NCI-H446 (cell line): Measurements from ENCODE around the gene LYZL4.

Experiments used
- DNase-seq, 2 experiments: peaks; one replicate each; lab custom pipeline; 2025; lab: John Stamatoyannopoulos, UW

The LYZL4 gene

DNA sequence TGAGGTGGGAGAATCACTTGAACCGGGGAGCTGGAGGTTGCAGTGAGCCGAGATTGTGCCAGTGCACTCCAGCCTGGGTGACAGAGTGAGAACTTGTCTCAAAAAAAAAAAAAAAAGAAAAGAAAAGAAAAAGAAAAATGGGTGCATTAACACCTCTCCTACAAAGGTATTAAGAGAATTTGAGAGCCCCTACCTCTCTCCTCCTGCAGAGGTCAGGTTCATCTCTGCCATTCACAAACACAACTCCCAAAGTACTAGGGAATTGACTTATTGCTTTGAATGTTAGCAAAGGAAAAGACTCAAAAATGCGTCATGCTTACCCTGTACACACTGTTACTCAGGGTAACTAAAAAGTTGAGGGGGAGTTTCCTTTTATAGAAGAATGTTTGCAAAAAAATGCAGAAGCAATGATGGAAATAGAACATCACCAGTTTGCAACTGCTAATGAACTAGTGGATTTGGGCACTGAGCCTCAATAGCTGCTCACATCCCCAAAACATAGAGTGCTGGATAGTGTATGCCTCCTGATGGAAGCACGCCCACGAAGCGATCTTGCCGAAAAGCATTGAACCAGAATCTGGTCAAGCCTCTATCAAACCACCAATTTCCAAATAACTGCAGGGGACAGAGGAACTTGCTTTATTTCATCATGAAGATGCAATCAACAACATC lies 15.5 kb upstream of the LYZL4 start:
- DNase-seq: no peak

DNA sequence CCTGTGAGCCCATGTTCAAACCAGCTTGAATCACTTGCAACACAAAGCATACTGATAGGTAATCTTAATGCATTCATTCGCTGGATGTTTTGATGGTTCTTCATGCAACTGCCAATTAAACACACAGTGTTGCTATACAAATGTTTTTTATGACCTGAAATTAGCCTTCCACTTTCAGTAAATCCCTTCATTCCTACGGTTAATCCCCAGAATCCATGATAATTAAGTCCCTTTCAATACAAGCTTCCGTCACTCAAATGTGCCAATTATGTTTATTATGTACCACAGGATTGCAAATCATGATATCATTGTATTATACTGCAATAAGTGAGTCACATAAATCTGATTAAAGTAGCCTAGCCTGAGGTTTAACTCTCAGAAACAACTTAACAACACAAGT lies 14.5 kb upstream of the LYZL4 start:
- DNase-seq: no peak

- DNase-seq: no peak
Measured at GRCh38 chr3:42421818-42422796, 11.7 kb upstream of the LYZL4 start.

GRCh38 chr3:42419563-42419962 lies 9.2 kb upstream of the LYZL4 start:
- DNase-seq: no peak

DNA sequence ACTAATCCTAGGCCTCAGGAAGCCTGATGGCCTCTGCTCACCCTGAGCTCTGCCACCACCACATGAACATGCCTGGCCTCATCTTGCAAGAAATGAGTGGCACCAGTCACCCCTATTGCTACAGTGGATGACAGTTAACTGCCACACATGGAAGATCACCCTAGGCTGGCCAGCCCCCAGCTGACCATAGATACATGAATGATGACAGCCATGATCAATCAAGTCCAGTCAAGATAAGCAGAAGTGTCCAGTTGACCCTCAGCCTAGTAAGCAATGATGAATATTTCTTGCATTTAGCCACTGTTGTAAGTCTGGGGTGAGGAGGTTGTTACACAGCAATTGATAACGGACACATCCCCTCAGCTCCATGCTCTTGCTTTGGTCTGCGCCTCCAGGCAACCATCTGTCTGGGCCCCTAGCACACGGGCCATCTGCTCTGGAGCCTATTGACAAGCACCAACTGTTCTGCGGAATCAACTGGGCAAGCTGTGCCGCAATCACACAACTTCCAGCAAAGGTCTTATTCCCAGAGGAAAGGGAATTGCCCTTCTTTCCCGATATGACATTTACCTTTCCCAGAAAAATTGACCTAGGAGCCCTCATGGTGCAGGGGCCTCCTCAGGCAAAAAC lies 2.2 kb upstream of the LYZL4 start:
- DNase-seq: no peak

GRCh38 chr3:42411429-42411828 lies 1.0 kb upstream of the LYZL4 start:
- no peak for DNase-seq

DNA sequence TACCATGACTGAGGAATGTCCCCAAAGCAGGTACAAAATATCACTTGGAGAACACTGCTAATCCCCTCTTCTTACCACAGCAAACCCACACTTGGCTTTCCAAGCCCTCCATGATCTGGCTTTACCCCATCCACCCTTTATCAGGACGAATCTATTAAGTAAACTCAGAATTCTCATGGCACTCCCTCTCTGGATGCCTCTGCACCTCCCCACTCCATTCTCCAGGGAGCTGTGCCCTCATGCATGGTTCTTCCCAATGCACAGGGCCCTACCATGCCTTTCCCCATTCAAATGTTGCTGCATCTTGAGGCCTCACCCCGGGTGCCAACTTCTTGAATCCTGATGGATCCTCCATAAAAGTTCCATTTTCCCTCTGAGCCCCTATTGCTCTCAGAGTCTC lies 2.3 kb downstream of the LYZL4 start:
- no peak for DNase-seq

GRCh38 chr3:42406727-42407450 lies 3.5 kb downstream of the LYZL4 start:
- no peak for DNase-seq

- DNase-seq: no peak
Measured at GRCh38 chr3:42405857-42406256, 4.6 kb downstream of the LYZL4 start.

DNA sequence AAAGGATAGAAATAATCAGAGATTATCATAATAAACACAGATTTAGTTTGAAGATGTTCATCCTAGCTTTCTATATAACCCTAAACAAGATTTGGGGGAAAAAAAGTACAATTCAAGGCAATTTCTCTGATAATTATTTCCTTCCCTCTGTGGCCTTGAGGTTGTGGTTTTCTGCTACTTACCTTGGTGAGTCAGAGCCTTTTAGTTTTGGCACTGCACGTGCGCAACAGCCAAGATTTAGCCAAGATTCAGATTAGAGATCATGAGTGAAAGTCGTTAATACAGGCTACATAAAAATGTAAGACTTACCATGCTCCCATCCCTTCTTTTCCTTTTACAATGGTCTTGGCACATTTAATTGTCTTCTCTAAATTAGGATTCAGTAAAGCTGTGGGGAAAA lies 6.7 kb downstream of the LYZL4 start:
- no peak for DNase-seq

DNA sequence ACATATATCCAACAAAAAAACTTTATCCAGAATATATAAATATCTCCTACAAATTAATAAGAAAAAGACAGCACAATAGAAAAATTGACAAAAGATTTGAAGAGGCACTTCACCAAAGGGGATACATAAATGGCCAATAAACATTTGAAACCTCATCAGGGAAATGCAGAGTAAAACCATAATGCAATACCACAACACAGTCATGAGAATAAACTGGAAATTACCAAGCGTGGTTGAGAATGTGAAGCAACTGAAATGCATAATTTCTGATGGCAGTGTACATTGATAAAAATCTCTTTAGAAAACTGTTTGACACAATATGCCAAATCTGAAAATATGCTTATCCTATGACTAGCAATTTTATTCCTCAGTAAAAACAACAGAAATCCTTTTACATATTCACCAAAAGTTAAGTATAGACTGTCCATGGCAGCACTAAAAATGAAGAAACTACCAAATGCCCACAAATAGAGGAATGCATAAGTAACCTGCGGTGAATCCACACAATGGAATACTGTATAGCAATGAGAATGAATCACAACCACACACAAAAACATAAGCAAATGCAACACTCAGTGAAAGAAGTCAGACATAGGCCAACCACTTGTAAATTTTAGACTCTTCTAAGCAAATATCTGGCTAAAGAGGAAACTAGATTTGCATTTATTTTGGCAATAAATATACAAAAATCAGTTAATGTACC lies 7.9 kb downstream of the LYZL4 start:
- DNase-seq: no peak

GRCh38 chr3:42398080-42398479 lies 12.3 kb downstream of the LYZL4 start:
- no peak for DNase-seq

- DNase-seq: no peak
Measured at GRCh38 chr3:42397644-42398043, 12.8 kb downstream of the LYZL4 start.

DNA sequence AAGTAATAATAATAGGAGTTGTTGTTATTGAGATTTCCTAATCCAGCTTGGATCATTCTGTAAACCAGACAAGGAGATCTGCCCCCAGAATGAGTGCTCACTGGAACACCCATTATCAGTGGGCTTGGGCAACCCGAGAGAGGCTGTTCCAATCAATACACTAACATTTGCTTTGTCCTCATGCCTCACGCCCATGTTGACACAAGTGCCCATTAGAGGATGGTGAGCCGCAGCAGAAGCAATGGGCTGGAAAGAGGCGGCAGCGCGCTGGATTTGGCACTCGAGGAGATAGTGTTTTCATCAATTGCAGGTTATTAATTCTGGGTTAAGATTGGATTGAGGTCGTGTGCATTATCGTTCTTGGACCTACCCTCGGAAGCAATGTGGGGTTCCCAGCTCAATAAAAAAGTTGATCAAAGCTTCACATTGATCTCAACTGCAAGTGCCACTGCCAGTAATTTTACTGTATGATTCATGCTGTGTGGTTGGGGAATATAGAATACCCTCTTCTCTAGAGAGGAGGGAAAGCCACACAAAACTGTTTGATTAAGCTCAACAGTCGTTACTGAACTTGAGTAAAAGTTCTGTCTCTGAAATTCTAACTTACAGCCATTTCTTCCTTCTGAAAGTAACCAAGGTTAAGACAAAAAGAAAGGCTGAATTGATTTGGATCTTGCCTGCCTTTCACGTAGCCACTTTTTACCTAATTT lies 15.7 kb downstream of the LYZL4 start:
- DNase-seq: no peak

DNA sequence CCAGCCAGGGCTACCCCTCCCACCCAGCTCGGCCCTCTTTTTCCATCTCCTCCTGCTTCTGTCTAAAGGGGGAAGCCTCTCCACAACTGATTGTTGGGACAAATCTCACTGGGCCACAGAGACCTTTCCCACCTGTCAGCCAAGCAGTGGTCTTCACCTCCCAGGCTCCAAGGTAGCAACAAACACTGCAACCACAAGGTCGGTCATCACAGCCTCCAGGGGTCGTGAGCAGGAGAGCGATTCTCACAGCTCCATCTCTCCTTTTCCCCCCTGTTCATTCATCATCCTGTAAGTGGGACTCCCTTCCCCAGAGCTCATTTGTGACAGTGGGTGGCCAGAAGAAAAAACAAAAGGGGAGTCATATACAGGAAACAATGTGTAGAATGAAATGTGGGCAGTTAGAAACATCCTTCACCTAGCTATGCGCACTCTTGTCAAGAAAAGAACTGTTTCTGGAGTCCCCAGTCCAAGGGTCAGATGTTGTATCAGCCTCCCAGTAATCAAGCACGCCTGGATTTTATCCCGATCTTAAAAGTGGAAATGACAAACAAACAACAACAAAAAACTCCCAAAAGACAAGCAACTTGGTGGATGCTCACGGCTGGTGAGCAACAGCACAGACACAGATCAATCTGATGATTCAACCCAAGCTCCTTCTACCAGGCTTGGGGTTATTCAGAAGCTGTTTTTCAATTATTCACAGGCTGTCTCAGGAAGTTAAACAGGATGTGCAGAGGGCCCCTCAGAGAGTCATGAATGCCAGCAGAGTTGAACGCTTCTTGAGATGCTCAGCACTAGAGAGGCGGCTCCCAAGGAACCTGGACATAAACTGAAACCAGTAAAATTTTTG lies 22.4 kb downstream of the LYZL4 start:
- no peak for DNase-seq

- no peak for DNase-seq
Measured at GRCh38 chr3:42381551-42382082, 28.8 kb downstream of the LYZL4 start.

GRCh38 chr3:42377681-42378080 lies 32.7 kb downstream of the LYZL4 start:
- DNase-seq: no peak

DNA sequence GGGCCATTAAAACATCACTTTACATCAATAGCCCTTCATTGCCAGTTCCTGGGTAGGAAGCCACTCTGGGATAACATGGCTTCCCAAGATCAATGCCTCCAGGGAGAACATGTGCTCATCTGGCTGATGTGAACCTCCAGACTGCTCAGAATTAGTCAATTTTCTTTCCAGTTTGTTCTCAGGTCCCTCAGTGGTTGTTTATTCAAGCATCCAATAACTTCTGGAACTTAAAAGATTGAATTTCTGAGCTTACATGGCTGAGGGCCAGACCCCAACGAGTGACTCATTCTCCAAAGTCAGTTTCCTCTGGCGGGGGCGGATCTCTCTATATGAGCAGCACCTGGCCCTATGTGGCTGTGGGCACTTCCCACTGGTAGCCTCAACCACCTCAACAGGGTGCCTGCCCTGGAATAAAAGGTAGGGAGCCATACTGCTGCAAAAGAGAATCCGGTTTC lies 34.0 kb downstream of the LYZL4 start:
- DNase-seq: no peak

DNA sequence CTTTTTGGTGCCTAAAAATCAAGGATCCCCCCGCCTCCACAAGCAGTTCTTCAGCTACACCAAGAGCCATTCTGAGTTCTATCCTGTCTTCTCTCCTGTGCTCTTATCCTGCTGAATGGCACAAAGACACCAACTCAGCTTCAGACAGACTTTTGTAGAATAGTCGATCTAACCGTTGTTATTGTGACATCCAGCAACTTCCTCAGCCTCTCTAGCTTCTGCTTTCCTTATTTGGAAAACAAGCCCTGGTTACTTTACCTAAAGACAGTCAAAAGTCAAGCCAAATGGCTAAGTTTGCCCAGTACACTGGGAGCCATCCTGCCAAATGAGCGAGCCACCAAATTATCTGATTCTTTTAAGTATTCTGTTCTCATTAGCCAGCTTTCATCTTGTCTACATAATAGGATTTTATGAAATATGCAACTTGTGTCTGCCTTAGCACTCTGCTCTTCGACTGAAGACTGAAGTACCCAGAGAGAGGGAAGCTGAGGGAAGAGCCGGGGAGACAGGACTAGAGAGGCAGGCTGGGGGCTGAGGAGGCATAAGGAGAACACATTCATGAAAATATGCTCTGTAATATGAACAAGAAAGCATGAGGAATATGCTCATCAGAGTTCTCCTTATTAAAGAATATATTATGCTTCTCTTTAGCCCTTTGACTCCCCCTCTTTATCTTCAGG lies 35.1 kb downstream of the LYZL4 start:
- no peak for DNase-seq
